H9 (cell line): ENCODE measurements around the gene DYRK2. TPM values are rescaled to one million over a fixed set of nuclear protein-coding genes. Genes with fewer than 3 reads are reported as not detected.

Experiments
- DNase-seq: peaks from one replicate; pipeline ENCODE4 v3.0.0-alpha.2; 2017
- H2AFZ ChIP-seq: one replicate; pipeline ENCODE4 v1.6.1; 2013; ENCODE audit warnings: mild to moderate bottlenecking, low read length, control low read depth, moderate library complexity
- H2AK5ac ChIP-seq: 2 replicates; pipeline ENCODE4 v1.6.1; 2013; ENCODE audit warnings: low read length, control low read depth, mixed read lengths; ENCODE audit not compliant: insufficient read length
- H2BK120ac ChIP-seq: one replicate; pipeline ENCODE4 v1.6.1; 2013; ENCODE audit warnings: low read depth, mild to moderate bottlenecking, low read length, control low read depth, inconsistent platforms; ENCODE audit not compliant: poor library complexity, severe bottlenecking
- H2BK12ac ChIP-seq: 2 replicates; pipeline ENCODE4 v1.6.1; 2013; ENCODE audit warnings: low read length, control low read depth, mixed read lengths, low read depth; ENCODE audit not compliant: insufficient read length
- H2BK15ac ChIP-seq: 2 replicates; pipeline ENCODE4 v1.6.1; 2013; ENCODE audit warnings: low read depth, low read length, control low read depth
- H2BK20ac ChIP-seq: one replicate; pipeline ENCODE4 v1.6.1; 2013; ENCODE audit warnings: low read depth, mild to moderate bottlenecking, low read length, control low read depth, inconsistent platforms; ENCODE audit not compliant: poor library complexity, severe bottlenecking
- H2BK5ac ChIP-seq: 2 replicates; pipeline ENCODE4 v1.6.1; 2013; ENCODE audit warnings: low read length, control low read depth, mixed read lengths; ENCODE audit not compliant: insufficient read length
- H3K14ac ChIP-seq: 2 replicates; pipeline ENCODE4 v1.6.1; 2013; ENCODE audit warnings: low read length, control low read depth; ENCODE audit not compliant: insufficient read depth
- H3K18ac ChIP-seq: 2 replicates; pipeline ENCODE4 v1.6.1; 2013; ENCODE audit warnings: low read depth, mild to moderate bottlenecking, mixed read lengths, low read length, control low read depth; ENCODE audit not compliant: insufficient read length
- H3K23ac ChIP-seq: 2 replicates; pipeline ENCODE4 v1.6.1; 2013; ENCODE audit warnings: low read length, control low read depth, mixed read lengths, low read depth; ENCODE audit not compliant: insufficient read length
- H3K23me2 ChIP-seq: 2 replicates; pipeline ENCODE4 v1.6.1; 2013; ENCODE audit warnings: low read depth, mild to moderate bottlenecking, mixed read lengths, low read length, control low read depth; ENCODE audit not compliant: insufficient read length, poor library complexity, severe bottlenecking
- H3K27ac ChIP-seq: 2 replicates; pipeline ENCODE4 v1.5.1; 2013; ENCODE audit warnings: low read length, control low read depth, mixed read lengths, low read depth; ENCODE audit not compliant: insufficient read length
- H3K27me3 ChIP-seq: 2 replicates; pipeline ENCODE4 v1.6.1; 2013; ENCODE audit warnings: low read length, control low read depth, inconsistent platforms; ENCODE audit not compliant: insufficient read depth
- H3K4ac ChIP-seq: 2 replicates; pipeline ENCODE4 v1.6.1; 2013; ENCODE audit warnings: low read depth, mild to moderate bottlenecking, control low read depth, inconsistent platforms, low read length, moderate library complexity
- H3K4me1 ChIP-seq: 2 replicates; pipeline ENCODE4 v1.6.1; 2013; ENCODE audit warnings: low read length, control low read depth, inconsistent platforms; ENCODE audit not compliant: insufficient read depth
- H3K4me2 ChIP-seq: 2 replicates; pipeline ENCODE4 v1.6.1; 2013; ENCODE audit warnings: low read length, control low read depth, mixed read lengths; ENCODE audit not compliant: insufficient read length, insufficient read depth
- H3K56ac ChIP-seq: 2 replicates; pipeline ENCODE4 v1.6.1; 2013; ENCODE audit warnings: low read depth, mild to moderate bottlenecking, mixed read lengths, low read length, control low read depth; ENCODE audit not compliant: insufficient read length
- H3K79me1 ChIP-seq: 2 replicates; pipeline ENCODE4 v1.6.1; 2013; ENCODE audit warnings: low read depth, mild to moderate bottlenecking, moderate library complexity, low read length, control low read depth, inconsistent platforms; ENCODE audit not compliant: insufficient read depth, poor library complexity, severe bottlenecking
- H3K79me2 ChIP-seq: 2 replicates; pipeline ENCODE4 v1.6.1; 2013; ENCODE audit warnings: low read length, control low read depth, inconsistent platforms; ENCODE audit not compliant: insufficient read depth
- H3K9ac ChIP-seq: 2 replicates; pipeline ENCODE4 v1.6.1; 2013; ENCODE audit warnings: low read length, control low read depth, mixed read lengths; ENCODE audit not compliant: insufficient read length; ENCODE audit errors: extremely low read depth
- H3K9me3 ChIP-seq: one replicate; pipeline ENCODE4 v1.6.1; 2013; ENCODE audit warnings: low read depth, low read length, inconsistent platforms; ENCODE audit not compliant: control insufficient read depth
- H3T11ph ChIP-seq: one replicate; pipeline ENCODE4 v1.6.1; 2013; ENCODE audit warnings: mild to moderate bottlenecking, low read length, control low read depth, inconsistent platforms
- H4K20me1 ChIP-seq: one replicate; pipeline ENCODE4 v1.6.1; 2013; ENCODE audit not compliant: control insufficient read depth, insufficient read length, insufficient read depth
- H4K5ac ChIP-seq: 2 replicates; pipeline ENCODE4 v1.6.1; 2013; ENCODE audit warnings: low read depth, mild to moderate bottlenecking, mixed read lengths, low read length, control low read depth; ENCODE audit not compliant: insufficient read length
- H4K8ac ChIP-seq: replicated peaks from 2 replicates; pipeline ENCODE4 v1.6.1; 2013; ENCODE audit warnings: low read length, control low read depth, mixed read lengths, low read depth; ENCODE audit not compliant: insufficient read length
- H4K91ac ChIP-seq: 2 replicates; pipeline ENCODE4 v1.6.1; 2013; ENCODE audit warnings: low read depth, mild to moderate bottlenecking, moderate library complexity, mixed read lengths, low read length, control low read depth; ENCODE audit not compliant: insufficient read length
- H3K27ac Mint-ChIP-seq, 3 experiments: 2 replicates in 2 of 3; 3 replicates in 1 of 3; pipeline ENCODE4 v1.8.0; 2020 to 2021; ENCODE audit warnings: mixed read lengths in 3 of 3, mild to moderate bottlenecking in 1 of 3, moderate library complexity in 1 of 3
- H3K27me3 Mint-ChIP-seq: 2 replicates; pipeline ENCODE4 v1.8.0; 2021; ENCODE audit warnings: low read depth, mild to moderate bottlenecking, moderate library complexity, mixed read lengths
- H3K36me3 Mint-ChIP-seq, 3 experiments: 2 replicates in 2 of 3; 3 replicates in 1 of 3; pipeline ENCODE4 v1.8.0; 2020 to 2021; ENCODE audit warnings: low read depth in 3 of 3, mixed read lengths in 3 of 3; ENCODE audit not compliant: insufficient read depth in 1 of 3
- H3K4me1 Mint-ChIP-seq, 2 experiments: 2 replicates each; pipeline ENCODE4 v1.8.0; 2020; ENCODE audit warnings: mixed read lengths in 2 of 2
- H3K4me3 Mint-ChIP-seq, 2 experiments: 2 replicates in 1 of 2; 3 replicates in 1 of 2; pipeline ENCODE4 v1.8.0; 2020 to 2021; ENCODE audit warnings: mild to moderate bottlenecking in 2 of 2, mixed read lengths in 2 of 2, moderate library complexity in 1 of 2
- H3K9me3 Mint-ChIP-seq, 2 experiments: 2 replicates in 1 of 2; 3 replicates in 1 of 2; pipeline ENCODE4 v1.8.0; 2020; ENCODE audit warnings: mild to moderate bottlenecking in 2 of 2, mixed read lengths in 2 of 2, moderate library complexity in 1 of 2
- CTCF ChIP-seq: fragments of 200-600 bp; sonication (generic); conservative IDR thresholded peaks from 3 replicates; pipeline ENCODE4 v1.8.0; 2021; ENCODE audit warnings: antibody characterized with exemption, mild to moderate bottlenecking
- WGBS: extraction: QIAGEN DNeasy Blood & Tissue Kit; methylation state at CpG from one replicate; pipeline ENCODE4 v1.1.7; 2013; ENCODE audit warnings: missing lambda C conversion rate, low lambda C conversion rate, mixed read lengths; ENCODE audit not compliant: insufficient read length; ENCODE audit errors: extremely low coverage; 5-methylcytosine and 5-hydroxymethylcytosine counted together
- total RNA-seq: library from RNA; stranded (reverse); gene quantifications from 2 replicates; pipeline ENCODE4 v1.2.1, GENCODE V29; 2021

DYRK2 gene
- total RNA-seq, 1 experiment from 2014 or later: 40.6 TPM

- H3K18ac ChIP-seq: no peak overlapping the region
- no peak overlapping the region for H4K8ac ChIP-seq
- H3K14ac ChIP-seq: no peak overlapping the region
- H2BK20ac ChIP-seq: no peak overlapping the region
- no peak overlapping the region for H3K56ac ChIP-seq
- H3K4ac ChIP-seq: no peak overlapping the region
- H3K4me2 ChIP-seq: no peak overlapping the region
- H3K27me3 ChIP-seq: no peaks in the 10 kb centered on the region
- WGBS: no CpG with 5 or more reads among the region's 3 CpGs
- no peaks in the 10 kb centered on the region for H4K20me1 ChIP-seq
- H3K9me3 Mint-ChIP-seq: peaks cover 23 to 26% of the 10 kb centered on the region in 2 experiments
- no peak for DNase-seq
- H2BK15ac ChIP-seq: no peak overlapping the region
- H3K36me3 Mint-ChIP-seq: peaks cover 27 to 32% (median 29%) of the 10 kb centered on the region in 3 experiments
- no peaks in the 10 kb centered on the region for H3K9me3 ChIP-seq
- H3K23me2 ChIP-seq: no peaks in the 10 kb centered on the region
- H2BK5ac ChIP-seq: no peak overlapping the region
- H3K79me2 ChIP-seq: no peaks in the 10 kb centered on the region
- no peak overlapping the region for H3T11ph ChIP-seq
- no peak overlapping the region for H4K5ac ChIP-seq
- no peaks in the 10 kb centered on the region for H3K27me3 Mint-ChIP-seq
- no peak overlapping the region for H3K27ac Mint-ChIP-seq
- H3K9ac ChIP-seq: no peak overlapping the region
- no peaks in the 10 kb centered on the region for H3K79me1 ChIP-seq
- peaks cover 7% of the 10 kb centered on the region in 2 experiments for H3K4me1 Mint-ChIP-seq
- H2AFZ ChIP-seq: no peak overlapping the region
- no peak overlapping the region for H2BK12ac ChIP-seq
- H2BK120ac ChIP-seq: no peak overlapping the region
- H4K91ac ChIP-seq: no peak overlapping the region
- H3K4me3 Mint-ChIP-seq: no peak overlapping the region
- no peak overlapping the region for H3K27ac ChIP-seq
- no peak for TF ChIP-seq CTCF
- no peaks in the 10 kb centered on the region for H3K4me1 ChIP-seq
- no peak overlapping the region for H3K23ac ChIP-seq
- H2AK5ac ChIP-seq: no peak overlapping the region
Measured at GRCh38 chr12:67677166-67677565, 28.6 kb downstream of the DYRK2 start.
